Colon (tissue), 2 donors: ENCODE results near the gene USP6NL.

ENCODE experiments used
- FAIRE-seq: peaks from 2 replicates; lab custom pipeline; 2012; peaks lifted over from hg19 to GRCh38; lab: Jason Lieb, UNC
- donor health status: control.
- donor health status: control.

USP6NL gene

DNA sequence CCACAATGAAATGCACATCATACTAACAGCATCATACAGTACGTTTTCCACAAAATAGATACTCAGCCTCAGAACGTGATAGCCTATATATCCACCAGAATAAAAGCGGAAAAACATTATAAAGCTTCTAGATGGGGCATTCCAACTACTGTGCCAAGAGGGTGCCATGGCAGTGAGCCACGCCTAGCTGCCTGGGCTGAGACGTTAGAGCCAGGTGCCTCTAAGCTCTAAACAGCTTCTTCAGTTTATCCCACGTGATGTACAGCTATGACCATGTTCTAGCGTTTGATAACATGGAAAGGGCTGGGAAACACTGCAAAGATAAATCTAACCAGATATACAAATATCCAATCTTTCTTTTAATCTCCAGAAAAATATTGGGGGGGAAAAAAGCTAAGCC is 17.8 kb downstream of the USP6NL start:
- no peak for FAIRE-seq

DNA sequence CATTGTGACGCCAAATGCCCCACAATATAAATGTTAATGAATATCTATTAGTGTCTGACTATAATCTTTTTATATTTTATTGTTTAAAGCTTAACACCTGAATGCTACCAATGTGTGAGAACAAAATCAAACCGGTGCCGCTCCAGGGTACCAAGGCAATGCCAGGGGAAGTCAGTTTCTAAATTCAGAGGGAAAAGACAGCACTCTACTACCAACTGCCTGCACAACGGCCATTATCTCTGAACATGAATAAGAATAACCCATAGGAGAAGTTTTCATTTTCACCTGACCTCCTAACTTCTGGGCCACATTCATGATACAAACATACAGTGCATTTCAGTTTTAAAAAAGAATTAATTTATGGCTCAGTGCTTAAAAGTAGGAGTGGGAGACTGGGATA is 21.7 kb downstream of the USP6NL start:
- FAIRE-seq, result no peak

DNA sequence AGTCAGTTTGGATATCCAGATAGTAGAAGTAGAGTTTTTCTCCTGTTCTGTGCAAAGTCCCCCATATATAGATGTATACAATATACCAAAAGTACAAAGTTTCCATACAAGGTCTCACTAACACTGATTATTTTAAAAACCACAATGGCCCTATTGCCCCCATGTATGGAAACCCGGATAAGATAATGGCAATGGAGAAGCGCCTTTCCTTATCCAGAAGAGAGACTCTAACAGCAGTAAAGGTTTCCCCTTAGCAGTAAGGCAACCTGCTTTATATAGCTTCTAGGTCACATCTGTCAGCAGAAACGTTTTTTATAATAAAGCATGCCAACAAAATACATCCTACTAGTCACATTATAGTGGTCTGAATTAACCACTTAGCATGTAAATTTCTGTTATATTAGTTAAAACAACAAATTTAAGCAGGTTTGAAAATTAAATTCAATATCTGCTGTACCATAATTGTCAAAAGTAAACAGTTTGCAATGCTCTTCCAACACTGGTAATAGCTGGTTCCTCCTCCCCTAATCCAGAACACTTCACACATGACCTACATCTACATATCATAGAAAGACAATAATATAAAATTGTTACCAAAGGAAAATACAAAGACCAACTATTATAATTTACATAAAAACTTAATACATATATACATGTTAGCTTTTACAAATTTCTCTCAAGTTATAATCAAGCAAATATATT is 22.4 kb downstream of the USP6NL start:
- no peak for FAIRE-seq

DNA sequence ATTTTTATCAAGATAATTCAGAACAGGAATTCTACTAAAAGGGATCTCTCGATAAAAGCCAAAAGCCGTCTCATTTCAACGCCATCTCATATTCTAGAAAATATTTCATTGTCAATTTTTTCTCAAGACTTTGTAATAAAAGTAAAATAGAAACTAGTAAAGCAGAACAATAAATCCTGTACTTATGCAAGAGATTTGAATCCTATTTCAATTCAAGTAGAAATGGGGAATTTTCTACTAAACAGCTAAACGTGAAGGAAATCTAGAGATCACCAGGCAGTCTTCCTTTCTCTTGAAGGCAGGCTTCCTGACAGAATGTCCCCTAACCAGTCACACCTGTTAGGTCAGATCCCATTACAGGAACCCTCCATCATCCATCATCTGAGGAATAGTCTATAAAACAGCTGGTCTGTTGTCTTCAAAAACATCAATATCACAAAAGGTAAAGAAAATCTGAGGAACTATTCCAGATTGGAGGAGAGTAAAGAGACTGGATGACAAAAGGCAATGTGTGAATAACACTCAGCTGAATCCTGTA is 23.7 kb downstream of the USP6NL start:
- FAIRE-seq, result no peak

DNA sequence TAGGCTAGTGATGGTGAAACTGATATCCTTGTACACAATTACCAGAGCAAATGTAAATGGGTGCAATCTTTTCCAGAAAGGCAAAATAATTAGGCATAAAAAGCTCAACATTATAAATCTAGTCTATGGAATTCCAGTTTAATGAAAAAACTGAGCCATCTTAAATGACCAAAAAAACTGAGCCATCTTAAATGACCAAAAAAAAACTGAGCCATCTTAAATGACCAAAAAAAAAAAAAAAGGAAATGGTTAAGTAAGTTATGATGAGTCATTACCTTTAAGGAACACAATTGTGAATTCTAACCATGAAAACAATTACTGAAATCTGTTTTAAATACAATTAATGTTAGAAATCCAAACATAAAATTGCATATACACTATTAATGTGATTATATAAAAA is 25.3 kb downstream of the USP6NL start:
- FAIRE-seq, result no peak

DNA sequence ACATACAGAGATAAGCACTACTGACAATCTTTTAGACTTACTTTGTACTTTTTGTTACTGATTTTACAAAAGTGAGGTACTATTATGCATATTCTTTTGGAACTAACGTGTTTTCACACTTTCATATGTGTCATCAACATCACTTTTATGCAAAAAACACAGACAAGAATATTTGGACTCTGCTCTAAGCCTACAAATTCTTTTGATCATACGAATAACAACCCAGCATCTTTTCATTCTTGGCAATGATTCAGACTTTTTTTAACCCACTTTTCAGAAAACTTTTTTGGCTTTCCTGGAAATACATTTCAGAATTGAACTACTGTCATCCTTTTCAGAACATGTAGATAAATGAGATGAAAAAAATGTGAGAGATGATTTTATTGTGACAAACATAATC is 30.2 kb downstream of the USP6NL start:
- FAIRE-seq, result no peak

DNA sequence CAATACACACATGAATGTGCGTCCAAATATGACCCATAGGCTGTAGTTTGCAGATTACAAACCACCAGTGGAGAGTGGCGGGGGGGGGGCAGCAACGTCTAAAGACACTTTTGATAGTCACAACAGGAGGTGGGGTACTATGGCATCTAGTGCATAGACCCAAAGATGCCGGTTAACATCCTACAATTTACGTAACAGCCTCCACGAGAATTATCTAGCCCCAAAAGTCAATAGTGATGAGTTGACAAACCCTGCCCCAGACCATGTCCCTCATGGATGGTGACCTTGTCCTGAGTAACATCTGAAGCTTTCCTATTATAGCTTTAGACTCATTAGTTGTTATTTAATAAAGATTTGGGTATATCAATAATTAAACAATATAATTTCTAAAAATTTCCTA is 31.6 kb downstream of the USP6NL start:
- no peak for FAIRE-seq

DNA sequence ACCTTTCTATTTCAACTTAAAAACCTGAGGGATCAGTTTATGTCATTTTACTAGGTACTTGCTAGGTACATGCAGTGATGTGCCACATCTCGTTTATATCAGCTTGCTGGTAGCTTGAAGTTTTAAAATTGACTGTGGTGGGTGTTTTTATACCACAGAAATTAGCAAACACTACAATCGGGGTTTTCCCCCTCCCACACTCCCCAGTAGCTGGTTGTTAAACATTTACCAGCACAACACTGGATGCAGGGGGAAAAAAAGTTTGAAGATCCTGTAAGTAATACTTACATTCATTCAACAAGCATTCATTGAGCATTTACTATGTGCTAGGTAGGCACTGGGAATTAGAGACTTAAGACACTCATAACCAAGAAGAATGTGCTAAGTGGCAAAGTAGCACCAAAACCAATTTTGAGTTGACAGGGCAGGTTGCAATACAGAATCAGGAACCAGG is 32.6 kb downstream of the USP6NL start:
- FAIRE-seq, result no peak

DNA sequence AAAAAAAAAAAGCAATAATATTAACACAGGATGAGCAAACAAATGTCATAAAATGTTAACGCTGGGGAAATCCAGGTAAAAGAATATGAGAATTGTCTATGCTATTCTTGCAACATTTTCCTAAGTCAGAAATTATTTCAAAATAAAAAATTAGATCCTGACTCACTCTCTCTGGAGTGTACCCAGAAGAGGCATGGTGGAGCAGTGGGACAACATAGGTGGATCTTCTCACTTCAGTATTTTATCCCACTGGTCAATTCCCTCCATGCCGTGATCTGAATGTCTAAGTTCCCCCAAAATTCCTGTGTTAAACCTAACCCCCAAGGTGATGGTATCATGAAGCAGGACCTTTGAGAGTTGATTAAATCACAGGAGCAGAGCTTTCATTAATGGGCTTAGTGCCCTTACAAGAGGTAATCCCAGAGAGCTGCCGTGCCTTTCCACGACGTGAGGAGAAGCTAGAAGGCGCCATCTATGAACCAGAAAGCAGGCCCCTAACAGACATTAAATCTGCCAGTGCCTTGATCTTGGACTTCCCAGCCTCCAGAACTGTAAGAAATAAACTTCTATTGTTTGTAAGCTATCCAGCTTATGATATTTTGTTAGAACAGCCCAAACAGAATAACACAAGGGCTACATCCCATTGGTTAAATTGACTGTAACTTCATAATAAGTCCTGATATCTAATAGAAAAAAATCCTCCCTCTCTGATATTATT is 35.2 kb downstream of the USP6NL start:
- no peak for FAIRE-seq

DNA sequence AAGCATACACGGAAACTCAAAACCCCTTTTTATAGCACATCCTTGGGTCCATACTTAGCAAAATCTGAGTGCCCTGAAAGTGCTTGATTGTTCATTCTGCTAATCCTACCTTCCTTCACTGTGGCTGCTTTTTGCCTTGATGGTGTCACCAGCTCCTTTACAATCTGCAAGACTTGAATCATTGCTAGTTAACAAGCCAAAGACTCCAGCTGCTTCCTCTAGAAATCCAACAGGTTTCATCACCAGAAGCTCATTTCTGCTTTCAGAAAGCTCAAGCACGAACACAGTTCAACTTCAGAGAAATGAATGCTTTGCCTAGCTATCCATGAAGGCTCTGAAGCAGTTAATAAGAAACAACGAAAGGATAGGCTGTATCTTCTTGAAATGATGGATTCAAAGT is 38.0 kb downstream of the USP6NL start:
- no peak for FAIRE-seq

DNA sequence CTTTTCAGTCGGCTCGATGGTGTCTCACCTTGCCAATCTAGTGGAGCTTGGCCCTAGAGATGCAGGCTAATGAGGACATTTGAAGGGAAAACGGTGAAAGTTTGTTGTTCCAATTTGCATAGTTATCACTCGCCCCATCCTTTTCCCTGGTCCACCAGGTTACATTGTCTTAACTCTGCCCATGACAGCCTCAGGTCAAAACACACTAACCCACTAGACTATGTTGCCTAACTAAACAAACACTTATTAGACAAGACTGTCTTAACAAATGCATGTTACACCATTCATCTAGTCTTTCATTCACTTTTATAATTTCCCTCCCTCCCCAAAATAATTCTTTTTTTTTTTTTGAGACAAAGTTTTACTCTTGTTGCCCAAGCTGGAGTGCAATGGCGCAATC is 40.7 kb downstream of the USP6NL start:
- FAIRE-seq, result no peak

DNA sequence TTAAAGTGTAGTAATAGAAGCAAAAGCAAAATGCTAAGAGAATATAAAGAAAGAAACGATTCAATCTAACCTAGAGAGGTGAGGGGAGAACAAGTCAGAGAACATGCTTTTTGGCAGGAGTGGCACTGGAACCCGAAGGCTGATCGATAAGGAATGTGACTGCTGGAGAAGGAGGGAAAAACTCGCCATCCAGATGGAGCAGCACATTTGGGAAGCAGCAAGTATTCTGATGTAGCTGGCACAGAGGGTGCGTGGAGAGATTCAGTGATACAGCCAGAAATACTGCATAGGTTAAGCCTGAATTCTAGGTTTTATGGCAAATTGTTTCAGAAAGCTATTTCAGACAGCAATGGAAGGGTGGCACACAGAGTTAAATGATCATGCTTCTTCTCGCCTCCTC is 42.0 kb downstream of the USP6NL start:
- FAIRE-seq, result no peak

DNA sequence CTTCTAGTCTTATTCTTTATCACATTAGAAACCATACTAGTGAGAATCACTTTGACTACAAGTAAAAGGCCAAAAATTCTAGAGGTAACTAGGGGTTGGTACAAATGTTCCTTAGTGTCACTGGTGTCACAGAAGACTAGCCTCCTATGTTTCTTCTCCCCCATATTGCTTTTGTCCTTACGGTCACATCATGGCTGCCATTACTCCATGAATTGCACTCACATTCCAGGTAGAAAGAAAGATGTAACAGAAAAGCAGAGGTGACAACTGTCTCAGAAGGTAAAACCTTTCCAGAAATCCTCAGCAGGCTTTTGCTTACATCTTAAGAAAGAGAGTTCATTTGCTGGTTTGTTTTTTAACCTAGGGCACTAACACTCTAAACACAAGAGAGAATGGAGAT is 42.9 kb downstream of the USP6NL start:
- FAIRE-seq, result no peak

DNA sequence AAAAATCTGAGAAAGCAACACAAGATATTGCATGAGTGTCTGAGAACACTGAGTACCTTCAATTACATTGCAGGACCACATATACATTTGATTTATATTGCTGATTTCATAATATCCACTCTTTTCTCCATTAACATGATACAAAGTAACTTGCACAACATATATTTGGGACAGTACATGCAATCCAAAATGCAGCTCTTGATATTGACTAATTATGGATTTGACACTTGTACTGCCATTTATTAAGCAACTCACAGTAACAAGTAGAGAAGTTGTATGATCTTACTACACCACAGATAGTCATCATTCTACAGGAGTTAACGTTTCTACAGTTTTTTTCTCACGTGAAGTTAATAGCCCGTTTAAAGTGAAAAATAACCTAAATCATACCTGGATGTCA is 46.7 kb downstream of the USP6NL start:
- FAIRE-seq, result no peak

DNA sequence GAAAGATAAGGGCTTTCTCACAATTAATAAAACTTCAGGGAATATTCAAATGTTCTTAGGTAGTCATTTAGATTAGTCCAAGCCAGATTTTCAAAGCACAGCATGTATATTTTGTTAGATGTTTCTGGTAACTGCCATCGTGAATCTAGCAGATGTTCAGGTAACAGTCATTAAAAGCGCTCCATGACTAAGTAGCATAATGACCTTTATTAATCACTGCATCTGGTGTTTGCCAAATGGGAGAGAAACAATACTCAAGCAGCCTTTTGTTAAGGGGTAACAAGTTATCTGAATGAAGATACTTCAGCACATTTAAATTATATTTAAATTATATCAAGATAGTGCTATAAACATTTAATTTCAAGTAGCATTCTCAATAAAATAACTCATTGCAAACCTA is 47.5 kb downstream of the USP6NL start:
- no peak for FAIRE-seq

DNA sequence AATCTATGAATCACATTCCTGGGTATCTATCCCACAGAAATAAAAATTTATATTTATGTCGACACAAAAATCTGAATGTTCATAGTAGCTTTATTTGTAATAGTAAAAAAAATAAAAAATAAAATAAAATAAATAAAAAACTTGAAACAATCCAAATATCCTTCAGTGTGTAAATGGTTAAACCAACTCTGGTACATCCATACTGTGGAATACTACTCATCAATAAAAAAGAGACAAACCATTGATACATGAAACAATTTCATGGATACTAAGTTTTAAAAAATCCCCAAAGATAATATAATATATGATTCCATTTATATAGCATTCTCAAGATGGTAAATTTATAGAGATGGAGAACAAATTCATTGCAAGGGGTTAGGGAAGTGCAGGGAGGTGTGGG is 48.6 kb downstream of the USP6NL start:
- peak; percentile 78 for FAIRE-seq

DNA sequence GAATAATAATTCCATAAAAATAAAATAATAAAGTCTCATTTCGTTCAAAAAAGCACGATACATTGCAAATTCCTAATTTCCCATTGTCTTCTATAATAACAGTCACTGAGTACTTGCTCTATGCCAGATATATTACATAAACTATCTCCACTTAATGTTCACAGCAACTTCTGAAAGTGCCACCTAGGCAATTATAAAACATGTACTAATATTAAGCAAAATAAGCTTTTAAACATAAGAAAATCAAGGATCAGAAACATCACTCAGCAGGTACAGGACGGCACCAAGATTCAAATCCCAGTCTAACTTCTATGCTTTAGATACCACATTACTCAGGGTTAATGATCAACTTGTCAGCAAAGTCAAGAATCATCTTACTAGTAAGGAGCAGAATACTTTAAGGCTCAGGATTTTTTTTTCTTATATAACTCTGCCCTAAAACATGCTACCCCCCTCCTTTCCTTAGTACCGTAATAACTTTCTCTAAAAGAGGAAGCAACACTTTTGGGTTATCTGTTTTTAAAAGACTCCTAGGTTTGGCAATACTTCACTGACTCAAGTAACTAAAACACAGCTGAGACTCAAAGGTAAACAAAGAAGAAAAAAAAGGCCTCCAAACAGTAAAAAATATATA is 51.3 kb downstream of the USP6NL start:
- FAIRE-seq, result no peak

DNA sequence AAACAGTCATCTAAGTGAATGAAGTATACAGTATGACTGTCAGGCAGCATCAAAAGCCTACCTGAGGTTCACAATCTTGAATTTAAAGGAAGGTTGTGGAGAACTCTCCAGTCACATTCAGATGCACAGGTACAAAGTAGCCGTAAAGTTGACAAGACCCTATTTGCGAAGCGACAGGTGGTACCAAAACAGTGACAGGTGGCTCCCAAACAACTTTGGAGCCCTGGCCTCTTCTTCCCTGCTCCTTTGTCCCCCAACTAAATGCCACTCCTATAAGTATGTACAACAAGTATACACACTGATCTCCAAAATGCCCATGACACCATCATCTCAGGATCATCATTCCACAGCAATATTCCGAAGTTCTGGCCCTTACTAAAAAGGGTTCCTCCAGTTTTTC is 53.5 kb downstream of the USP6NL start:
- no peak for FAIRE-seq

DNA sequence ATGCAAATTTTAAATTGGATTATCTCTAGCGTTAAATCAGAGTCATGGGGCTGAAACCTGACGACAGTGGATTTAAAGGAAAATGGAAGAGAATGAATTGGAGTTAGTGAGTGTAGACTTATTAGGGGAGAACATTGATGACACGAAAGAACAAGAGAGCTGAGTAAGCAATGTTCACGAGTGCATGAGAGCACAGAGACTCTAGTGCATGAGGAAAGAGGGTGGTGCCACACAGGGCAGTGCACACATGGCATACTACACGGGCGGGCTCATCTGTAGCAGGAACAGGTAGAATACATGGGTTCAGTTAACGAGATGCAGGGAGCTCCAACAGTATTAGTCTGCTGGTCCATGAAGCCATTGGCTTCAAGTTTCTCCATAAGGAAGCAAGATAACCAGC is 53.9 kb downstream of the USP6NL start:
- FAIRE-seq, result no peak

DNA sequence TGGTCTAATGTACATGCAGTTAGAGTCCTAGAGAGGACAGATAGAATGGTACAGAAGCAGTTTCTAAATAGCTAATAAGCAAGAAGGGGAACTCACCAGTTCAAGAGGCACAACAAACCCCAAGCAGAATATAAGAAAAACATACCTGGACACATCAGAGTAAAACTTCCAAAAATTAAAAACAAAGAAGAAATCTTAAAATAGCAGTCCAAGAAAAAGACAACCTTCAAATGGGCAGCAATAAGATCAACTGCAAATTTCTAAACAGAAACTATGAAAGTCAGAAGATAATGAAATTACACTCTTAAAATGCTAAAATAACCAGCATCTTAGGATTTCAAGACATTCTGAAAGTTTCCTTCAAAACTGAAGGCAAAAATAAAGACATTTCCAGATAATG is 55.9 kb downstream of the USP6NL start:
- no peak for FAIRE-seq

DNA sequence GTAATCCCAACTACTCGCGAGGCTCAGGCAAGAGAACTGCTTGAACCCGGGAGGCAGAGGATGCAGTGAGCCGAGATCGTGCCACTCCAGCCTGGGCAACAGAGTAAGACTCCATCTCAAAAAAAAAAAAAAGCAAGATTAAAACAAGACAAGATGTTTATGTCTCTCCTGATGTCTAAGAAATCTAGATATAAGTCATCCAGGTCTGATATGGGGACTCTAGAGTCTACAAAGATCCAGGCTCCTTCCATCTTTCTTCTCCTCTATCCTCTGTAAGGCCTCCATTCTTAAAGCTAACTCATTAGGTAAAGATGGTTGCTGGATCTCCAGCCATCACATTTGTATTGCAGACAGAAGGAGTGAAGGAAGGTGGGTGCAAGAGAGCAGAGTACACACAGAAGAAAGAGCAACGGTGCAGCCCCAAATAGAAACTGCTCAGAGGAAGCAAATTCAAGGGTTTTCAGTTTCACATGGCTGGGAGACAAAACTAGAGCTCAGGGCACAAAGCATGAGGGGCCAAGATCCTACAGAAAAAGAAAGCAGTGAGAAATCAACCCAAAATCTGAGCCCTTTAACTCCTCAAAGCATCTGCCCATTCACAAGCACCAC is 57.6 kb downstream of the USP6NL start:
- FAIRE-seq, result no peak

DNA sequence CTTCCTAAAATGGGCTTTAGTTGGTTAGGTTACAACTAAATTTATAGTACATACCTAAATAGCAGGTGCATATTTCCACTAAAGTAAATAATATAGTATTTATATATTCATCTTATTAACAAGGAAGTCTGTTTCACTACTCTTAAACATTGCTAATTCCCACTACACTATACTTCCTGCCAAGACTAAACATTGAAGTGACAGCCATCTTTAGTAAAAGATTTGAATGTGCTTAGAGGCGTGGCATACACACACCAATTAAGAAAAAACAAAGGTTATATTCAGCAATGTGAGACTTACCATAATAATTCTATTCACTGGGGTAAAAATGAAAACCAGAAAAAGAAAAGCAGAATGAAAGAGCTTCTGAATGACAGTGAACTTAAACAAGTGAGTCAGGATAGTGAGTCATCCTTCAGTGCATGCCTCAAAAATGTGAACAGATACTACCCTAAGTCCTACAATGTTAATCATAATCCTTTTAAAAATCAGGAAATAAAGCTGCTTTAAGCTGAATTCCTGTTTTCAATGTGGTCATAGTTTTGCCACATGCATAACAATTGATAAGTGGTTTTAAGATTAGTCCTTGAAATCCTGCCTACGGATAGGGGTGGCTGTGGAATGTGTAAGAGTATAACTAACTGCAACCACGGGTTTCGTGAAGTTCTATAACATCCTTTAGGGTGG is 59.4 kb downstream of the USP6NL start:
- peak; percentile 51 for FAIRE-seq
